ENCODE measurements around the gene TBX10.
"Not testable (repeated sequence)": the region's sequence is repeated elsewhere in the genome, so short reads cannot be mapped to it uniquely, and the experiment has no call there.

TBX10 gene

GRCh38 chr11:67613960-67614715 is 25.4 kb downstream of the TBX10 start:
- no peak for DNase-seq

- no peak for DNase-seq
These were observed 26.1 kb downstream of the TBX10 start for GRCh38 chr11:67613313-67613959.

DNA sequence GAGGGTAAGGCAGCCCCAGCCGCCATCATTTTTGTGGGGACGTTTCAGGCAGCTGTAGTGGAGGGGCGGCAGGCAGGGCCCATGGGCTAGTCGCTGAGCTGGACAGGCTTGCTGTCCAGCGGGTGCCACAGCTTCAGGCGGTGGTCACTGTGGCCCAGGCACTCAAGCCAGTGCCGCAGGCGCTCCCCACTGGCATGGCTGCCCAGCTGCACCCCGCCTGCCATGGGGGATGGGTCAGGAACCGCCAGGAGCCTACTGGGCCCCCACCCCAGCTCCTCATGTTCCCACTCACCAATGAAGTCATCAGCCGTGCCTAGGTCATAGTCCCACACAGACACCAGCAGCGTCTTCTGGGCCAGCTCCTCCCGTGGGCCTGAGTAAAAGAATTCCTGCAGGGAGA is 26.8 kb downstream of the TBX10 start:
- no peak for DNase-seq

DNA sequence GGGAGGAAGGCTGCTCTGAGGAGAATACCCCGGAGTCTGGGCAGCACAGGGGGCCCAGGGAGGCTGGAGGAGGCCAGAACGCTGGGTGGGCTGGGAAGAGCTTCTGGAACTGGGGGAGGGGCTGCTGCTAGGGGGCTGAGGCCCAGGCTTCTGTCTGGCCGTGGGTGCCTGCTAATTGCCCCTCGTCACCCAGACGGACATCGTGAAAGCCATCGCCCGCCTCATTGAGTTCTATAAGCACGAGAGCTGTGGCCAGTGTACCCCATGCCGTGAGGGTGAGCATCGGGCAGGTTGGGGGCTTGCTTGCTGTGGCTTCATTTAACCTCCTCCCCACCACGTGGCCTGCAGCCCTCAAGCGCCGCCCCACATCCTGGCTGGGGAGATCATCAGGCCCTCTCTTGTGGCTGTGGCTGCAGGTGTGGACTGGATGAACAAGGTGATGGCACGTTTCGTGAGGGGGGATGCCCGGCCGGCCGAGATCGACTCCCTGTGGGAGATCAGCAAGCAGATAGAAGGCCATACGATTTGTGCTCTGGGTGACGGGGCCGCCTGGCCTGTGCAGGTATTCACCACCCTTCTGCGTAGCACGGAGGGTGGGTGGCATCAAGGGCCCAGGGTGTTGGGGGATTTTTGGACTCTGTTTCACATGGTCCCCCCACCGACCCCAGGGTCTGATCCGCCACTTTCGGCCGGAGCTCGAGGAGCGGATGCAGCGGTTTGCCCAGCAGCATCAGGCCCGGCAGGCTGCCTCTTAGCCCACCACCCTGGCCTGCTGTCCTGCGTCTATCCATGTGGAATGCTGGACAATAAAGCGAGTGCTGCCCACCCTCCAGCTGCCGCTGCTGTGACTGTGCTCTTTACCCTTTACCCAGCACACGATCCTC is 27.6 kb downstream of the TBX10 start:
- DNase-seq: no peak

GRCh38 chr11:67611165-67611564 is 28.4 kb downstream of the TBX10 start:
- DNase-seq: no peak

- no peak for DNase-seq
These were observed 29.2 kb downstream of the TBX10 start for GRCh38 chr11:67610302-67610868.

DNA sequence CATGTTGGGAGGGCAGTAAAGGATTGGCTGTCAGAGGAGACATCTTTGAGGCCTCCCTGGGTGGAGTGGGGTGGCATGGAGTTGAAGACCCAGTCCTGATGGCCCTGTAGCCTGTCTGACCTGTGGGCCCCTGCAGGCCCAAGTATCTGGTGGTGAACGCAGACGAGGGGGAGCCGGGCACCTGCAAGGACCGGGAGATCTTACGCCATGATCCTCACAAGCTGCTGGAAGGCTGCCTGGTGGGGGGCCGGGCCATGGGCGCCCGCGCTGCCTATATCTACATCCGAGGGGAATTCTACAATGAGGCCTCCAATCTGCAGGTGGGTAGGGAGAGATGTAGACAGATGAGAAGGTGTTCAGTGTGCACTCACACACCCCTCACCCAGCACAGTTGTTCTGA is 30.2 kb downstream of the TBX10 start:
- DNase-seq: no peak

DNA sequence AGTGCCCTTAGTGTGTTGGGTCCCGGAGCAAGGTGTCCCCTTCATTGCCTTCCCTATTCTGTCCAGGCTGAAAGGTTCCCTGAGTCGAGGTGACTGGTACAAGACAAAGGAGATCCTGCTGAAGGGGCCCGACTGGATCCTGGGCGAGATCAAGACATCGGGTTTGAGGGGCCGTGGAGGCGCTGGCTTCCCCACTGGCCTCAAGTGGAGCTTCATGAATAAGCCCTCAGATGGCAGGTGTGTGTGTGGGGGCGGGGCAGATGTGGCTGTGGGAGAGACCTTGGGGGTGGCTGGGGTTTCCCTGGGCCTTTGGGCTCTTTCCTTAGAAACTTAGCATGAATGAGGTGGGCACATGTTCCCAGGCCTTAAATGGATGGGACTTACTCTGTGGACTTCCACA is 31.1 kb downstream of the TBX10 start:
- DNase-seq: no peak

GRCh38 chr11:67607507-67607906 is 32.1 kb downstream of the TBX10 start:
- DNase-seq: no peak

DNA sequence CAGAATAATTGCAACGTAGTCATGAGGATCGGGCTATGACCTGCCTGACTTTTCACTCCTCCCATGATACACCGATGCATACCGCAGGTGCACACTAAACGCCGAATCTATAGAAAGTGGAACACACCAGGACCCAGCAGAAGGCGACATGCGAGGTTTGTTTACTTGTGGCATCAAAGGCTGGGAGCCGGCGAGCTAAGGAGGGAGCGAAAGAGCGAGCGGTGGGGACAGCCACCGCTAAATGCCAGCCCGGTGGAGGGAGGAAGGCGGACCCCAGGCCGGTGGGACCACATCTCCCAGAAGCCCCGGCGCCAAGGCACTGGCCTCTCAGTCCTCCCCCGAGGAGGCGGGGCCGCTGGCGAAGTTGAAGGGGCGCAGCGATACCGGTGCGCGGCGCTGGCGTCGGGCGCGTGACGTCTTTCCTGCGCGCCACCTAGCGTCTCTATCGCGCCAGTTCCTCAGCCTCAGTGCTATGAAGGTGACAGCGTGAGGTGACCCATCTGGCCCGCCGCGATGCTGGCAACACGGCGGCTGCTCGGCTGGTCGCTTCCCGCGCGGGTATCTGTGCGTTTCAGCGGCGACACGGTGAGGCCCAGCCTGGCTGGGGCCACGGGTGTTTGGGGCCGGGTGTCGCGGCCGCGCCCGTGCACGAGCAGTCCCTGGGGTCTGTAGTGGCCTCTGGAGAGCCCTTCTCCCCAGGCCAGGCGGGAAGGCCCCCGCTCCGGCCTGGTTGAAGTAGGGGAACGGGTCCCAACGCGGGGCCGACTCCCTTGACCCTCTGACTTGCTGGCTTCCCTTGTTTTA is 32.9 kb downstream of the TBX10 start, which contains the start of gene NDUFV1:
Gene NDUFV1, plus strand, starts transcription at position 445 of the 804 bp plus-strand sequence. Its CDS starts 69 bp downstream, at position 514.
- peak; percentile 48 for DNase-seq

DNA sequence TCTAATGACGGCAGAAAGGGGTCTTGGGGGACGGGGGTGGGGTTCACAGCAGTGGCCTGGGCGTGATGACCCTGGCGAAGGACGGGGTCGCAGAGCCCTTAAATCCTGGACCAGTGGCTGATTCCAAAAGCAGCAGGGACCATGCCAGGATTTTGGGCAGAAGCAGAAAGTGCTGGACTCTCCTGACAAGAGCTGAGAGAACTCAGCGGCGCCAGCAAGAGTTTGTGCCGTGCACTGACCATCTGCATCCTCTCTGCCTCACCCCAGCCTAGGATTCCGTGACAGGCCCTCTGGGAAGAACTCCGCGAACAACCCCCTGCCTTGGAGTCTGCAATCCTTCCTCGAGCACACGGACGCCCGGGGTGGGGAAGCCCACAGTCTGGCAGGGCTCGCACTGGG is 33.5 kb downstream of the TBX10 start:
- DNase-seq: no peak

GRCh38 chr11:67605231-67606011 is 34.1 kb downstream of the TBX10 start:
- DNase-seq: no peak

DNA sequence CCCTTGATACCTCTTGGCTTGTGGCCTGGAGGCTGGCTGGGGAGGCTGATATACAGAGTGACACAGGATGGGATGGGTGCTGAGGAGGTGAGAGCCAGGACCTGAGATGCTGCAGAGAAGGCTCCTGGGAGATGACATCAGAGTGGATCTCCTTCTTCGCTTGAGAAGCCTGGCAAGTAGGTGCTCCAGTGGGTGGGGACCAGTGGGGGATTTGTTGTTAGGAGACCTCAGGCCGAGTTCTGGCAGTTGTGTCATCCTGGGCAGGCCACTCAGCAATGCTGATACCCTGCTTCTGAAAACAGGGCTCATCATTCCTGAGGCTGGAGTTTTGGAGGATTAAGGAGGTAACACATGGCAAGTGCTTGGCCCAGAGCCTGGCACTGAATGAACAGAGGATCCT is 34.7 kb downstream of the TBX10 start:
- no peak for DNase-seq

GRCh38 chr11:67604119-67604518 is 35.4 kb downstream of the TBX10 start:
- not testable (repeated sequence) for DNase-seq

DNA sequence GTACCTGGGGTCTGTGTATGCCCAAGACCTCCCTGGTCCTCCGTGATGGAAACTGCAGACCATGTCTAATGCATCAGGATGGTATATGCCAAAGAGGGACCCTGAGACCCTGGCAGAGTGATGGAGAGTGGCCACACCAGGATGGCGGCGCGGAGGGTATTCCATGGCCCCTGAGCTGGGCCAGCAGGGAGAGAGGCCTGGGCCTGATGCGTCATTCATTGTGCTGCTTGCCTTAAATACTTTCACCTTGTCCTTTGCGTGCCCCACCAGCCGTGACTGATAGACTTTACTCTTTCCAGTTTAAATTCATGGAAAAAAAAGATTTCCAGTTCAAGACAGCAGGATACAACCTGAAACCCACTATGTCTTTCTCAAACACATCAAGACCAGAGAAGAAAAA is 38.5 kb downstream of the TBX10 start:
- DNase-seq: no peak

DNA sequence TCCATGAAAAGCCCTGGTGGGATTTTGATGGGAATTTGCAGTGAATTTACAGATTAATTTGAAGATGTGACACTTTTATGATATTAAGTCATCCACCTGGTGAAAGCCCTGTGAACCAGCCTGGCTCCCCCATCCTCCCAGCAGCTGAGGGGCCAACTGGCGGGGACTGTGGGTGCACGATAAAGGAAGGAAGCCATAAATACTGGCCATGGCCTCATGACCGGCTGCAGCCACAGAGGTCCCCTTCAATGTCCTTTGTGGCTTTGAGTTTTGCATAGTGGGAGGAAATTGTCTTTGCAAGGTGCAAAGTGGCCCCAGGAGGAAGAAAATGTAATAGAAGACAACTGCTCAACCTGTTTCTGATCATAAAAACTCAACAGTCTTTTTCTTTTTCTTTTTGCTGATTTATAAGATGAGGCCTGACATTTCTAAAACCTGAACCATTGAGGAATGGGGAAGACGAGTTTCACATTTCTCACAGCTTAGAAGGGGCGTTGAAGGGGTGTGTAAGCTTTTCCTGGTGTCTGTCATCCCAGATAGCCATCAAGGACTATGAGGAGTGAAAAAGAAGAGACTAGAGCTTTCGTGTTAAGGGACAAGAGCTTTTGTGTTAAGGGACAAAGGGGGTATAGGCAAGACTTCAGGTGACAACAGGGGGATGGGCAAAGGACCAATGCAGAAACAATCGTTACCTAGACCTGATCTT is 39.1 kb downstream of the TBX10 start:
- no peak for DNase-seq

GRCh38 chr11:67599149-67599548 is 40.4 kb downstream of the TBX10 start:
- DNase-seq: no peak

- not testable (repeated sequence) for DNase-seq
These were observed 41.6 kb downstream of the TBX10 start for GRCh38 chr11:67597963-67598362.

GRCh38 chr11:67597458-67597857 is 42.1 kb downstream of the TBX10 start:
- DNase-seq: not testable (repeated sequence)

DNA sequence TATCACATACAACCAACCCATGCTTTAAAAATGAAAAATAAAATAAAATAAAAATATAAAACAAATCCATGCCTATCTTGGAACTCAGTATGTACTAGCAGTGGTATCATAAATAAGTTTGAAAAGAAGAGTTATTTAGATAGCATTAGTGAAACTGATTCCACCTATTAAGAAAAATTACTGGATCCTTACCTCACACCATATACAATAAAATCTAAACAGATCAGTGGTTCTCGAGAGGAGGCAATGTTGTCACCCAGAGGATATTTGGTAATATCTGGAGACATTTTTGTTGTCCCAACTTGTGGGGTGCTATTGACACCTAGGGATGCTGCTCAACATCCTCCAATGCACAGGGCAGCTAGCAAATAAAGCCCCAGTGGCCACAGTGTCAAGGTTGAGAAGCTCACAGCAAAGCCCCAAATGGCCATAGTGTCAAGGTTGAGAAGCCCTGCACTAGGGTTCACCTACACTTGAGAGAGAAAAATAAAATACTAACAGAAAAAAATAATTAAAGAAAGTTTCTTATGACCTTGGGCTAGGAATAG is 42.7 kb downstream of the TBX10 start:
- no peak for DNase-seq
